Activated CD4-positive, alpha-beta T cell treated with anti-CD3 and anti-CD28 coated beads, Interleukin-2, amount 50 U/mL, for 1 hour (primary cell): ENCODE results near the gene FARS2.

Experiments used
- DNase-seq: peaks from one replicate; pipeline ENCODE4 v3.0.0-alpha.2; 2020

Gene FARS2

GRCh38 chr6:5471637-5472398 lies 210.5 kb downstream of the FARS2 start:
- DNase-seq, result no peak

DNA sequence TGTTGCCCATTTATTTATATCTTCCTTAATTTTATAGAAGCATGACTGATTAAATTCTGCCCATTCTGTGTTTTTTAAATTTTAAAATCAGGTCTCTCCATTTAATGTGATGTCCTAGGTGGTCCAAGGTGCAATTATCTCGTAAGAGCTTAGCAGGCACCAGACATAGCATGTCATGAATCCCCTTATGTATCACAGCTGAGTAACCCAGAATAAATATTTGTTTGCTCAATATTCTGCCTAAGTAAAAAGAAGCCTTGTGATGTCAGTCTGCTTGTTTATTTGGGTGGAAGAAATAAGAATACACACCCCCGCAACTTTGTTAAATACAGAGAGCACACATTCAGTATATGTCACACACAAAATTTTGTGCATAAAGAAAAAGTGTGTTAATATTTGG lies 211.3 kb downstream of the FARS2 start:
- no peak for DNase-seq

DNA sequence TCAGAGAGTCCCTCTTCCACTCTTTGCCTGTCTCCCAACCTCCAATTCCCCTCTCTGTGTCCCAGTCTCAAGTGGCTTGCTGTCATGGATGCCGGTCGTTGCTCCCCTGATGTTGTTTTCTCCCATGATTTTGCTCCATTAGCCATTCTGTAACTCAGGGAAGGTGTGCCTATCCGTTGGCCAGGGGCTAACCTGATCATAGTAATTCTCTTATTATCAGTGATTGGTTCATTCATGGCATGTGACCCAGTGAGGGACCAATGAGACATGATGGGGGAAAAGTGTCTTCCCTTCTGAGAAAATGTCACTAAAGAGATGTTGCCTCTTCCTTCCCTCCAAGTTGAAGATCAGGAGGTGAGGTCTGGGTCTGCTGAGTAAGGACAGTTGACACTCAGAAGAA lies 214.5 kb downstream of the FARS2 start:
- no peak for DNase-seq

- no peak for DNase-seq
Observed at GRCh38 chr6:5478380-5478779, 217.1 kb downstream of the FARS2 start.

GRCh38 chr6:5481033-5481432 lies 219.7 kb downstream of the FARS2 start:
- DNase-seq, result no peak

- DNase-seq, result no peak
Observed at GRCh38 chr6:5481750-5482149, 220.4 kb downstream of the FARS2 start.

GRCh38 chr6:5482619-5483018 lies 221.3 kb downstream of the FARS2 start:
- no peak for DNase-seq

DNA sequence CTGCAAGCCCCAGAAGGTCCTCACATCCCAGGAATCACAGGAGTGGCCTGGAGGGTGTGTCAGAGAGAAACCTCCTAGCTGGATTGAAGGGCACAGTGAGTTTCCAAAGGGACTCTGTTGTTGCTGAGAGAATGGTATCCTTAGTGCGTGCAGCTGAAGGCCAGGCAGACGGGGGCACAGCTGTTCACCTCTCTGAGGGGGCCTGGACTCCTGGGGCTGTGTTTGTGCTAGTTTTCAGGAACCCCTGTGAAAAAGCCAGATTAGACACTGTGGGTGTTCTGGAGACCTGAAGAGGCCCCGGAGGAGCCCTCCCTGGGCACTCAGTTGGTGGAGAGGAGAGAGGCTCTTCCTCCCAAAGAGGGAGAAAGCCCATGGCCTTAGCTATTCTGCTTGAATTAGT lies 223.4 kb downstream of the FARS2 start:
- DNase-seq, result no peak

DNA sequence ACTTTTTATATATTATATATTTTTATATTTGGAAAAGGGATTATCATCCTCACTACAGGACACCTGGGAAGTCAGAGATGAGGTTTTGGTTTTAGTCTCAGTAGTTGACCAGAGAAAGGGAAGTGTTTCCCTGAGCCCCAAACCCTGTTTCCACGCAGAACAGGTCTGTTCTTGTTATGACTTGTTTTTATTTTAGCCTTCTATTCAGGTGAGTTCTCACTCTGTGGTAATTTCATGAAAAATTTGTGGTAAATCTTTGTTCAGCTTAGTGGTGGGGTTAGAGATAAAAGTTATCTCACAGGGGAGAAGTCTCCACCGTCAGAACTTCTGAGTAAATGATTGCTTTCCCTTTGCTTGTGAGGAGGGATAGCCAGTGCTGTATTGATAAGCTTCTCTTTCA lies 224.9 kb downstream of the FARS2 start:
- DNase-seq, result no peak

GRCh38 chr6:5490501-5491069 lies 229.3 kb downstream of the FARS2 start:
- DNase-seq, result no peak

GRCh38 chr6:5492356-5492755 lies 231.0 kb downstream of the FARS2 start:
- no peak for DNase-seq

GRCh38 chr6:5493806-5494205 lies 232.5 kb downstream of the FARS2 start:
- no peak for DNase-seq

DNA sequence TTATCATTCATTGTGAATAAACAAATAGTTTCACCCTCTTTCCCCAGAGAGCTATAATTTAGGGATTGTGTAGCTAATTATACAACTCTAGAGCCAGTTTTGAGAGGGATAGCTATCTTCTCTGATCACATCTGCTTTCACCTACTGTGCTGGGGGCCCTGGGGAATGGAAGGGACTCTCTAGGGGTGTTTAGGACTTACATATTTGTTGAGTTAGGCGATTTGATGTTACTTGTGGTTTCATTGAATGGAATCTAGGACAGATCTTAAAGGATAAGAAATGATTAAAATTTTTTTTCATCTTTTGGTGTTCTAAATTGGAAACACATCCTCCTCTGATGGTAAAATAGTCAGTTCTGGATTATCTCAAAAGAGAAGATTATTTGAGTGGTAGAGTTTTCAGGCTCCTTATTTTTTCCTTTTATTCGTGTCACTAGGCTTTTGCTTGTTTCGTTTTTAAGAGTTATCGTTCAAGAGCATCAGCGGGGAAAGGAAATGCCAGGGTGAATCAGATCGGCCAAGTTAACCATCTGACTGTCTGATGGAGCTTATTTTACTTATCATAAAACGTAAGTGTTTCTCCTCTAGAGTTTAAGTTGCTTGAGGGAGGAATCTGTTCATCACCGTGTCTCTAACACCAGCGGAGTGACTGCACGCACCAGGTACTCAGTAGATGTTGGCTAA lies 236.7 kb downstream of the FARS2 start:
- no peak for DNase-seq

DNA sequence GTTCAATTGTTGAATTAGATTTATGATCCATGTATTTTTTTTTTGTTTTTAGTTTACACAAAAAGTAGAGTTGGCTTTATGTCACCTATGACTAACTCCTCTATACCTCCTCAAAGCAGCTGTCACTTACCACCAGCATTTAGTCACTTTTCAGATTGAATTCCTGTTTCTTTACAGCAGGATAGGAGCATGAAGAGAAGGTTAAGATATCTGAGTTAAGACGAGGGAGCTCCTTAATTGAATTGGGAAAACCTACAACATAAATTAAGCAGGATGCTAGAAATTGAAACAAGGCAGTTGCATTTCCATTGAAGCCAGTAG lies 237.2 kb downstream of the FARS2 start:
- DNase-seq, result no peak

DNA sequence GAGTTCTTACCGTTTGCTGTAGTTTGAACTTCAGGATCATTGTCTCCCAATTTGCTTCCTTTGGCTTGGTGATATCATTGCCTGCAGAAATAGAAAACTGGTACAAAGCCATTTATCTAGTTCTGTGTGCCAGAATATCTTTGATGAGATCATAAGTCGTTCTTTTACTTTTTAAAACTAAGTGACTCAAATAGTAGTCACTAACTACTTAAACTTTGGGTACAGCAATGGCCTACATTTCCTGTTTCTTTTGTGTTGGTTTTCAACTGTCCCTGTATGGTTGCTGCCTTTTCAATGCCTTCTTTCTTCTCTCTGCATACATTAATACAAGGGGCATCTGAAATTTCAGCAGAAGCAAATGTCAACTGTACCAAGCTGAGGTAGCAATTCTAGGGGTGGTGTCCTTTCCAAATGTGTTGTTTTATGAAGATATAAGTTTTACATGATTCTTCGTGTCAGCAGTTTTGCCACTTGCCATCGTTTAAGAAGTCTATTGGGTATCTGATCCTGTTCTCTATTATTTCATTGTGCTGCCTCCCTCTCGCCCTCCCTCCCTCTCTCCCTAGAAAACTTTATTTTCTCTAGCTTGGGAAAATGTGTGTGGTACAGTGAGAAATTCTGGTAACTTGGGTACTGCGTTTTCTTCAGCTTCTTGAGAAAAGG lies 238.5 kb downstream of the FARS2 start:
- no peak for DNase-seq

- no peak for DNase-seq
Observed at GRCh38 chr6:5501837-5502236, 240.5 kb downstream of the FARS2 start.

- DNase-seq, result no peak
Observed at GRCh38 chr6:5504078-5504477, 242.8 kb downstream of the FARS2 start.

DNA sequence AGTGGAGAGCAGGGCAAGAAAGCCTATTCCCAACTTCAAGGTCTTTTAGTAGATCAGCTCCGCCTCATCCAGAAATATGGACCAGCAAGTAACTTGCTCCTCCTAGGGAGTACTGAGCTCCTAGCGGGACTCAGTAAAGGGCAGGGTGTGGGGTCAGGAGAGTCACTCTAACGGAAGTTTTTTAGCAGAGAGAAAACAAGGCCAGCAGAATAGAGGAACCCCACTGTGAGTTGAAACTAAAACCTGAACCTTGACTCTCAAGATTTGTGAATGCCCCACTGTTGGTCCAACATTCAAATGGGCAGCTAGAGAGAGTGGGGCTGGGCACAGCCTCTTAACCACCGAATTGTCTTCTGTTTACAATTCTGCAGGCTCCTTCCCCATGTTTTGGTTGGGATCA lies 244.8 kb downstream of the FARS2 start:
- DNase-seq, result no peak

DNA sequence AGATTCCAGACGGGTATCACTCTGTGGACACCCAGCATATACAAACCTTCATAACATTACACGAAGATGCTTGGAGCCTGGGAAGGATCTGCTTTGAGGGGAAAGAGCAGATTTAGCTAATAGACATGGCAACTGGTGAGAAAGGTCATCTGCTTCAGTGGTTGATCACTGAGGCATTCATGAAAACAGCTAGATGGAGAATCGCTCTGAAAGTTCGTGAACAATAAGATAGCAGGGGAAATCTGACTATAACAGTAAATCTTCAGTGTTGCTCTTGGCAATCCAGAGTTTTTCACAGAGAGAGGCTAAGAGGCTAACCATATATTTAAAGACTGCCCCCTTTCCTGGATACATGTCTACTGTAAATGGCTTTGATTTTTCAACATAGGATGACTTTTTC lies 245.3 kb downstream of the FARS2 start:
- no peak for DNase-seq

- DNase-seq, result no peak
Observed at GRCh38 chr6:5507131-5507681, 245.9 kb downstream of the FARS2 start.

GRCh38 chr6:5509106-5509505 lies 247.8 kb downstream of the FARS2 start:
- no peak for DNase-seq

- no peak for DNase-seq
Observed at GRCh38 chr6:5510331-5511133, 249.2 kb downstream of the FARS2 start.

DNA sequence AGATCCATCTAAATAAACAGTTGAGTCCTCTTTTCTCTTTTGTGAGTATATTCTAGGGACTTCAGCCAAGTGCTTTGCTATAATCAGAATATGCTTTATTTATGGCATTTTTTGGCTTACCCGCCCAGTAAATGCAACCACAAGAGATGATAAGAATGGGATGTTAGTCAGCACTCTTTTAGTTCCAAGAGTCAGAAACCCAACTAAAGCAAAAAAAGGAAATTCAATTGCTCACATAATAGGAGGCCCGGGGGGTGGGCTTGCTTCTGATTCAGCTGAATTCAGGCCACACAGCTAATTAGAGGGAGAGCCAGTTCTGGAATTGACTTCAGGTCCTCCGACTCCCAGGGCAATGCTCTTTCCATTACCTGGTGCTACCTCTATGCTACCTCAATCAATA lies 250.6 kb downstream of the FARS2 start:
- no peak for DNase-seq
